Epithelial cell of prostate (primary cell): Measurements from ENCODE around the gene NAA40.
A peak's percentile ranks its signal among the peaks of the same experiment; 100 is the strongest.

Experiments used
- DNase-seq: peaks from one replicate; pipeline ENCODE4 v3.0.0-alpha.2; 2011; ENCODE audit warnings: low read depth, low spot score
- H3K27ac ChIP-seq: fragments of 450-650 bp; 2 replicates; pipeline ENCODE4 v1.5.1; 2017; ENCODE audit warnings: mild to moderate bottlenecking

NAA40 gene

DNA sequence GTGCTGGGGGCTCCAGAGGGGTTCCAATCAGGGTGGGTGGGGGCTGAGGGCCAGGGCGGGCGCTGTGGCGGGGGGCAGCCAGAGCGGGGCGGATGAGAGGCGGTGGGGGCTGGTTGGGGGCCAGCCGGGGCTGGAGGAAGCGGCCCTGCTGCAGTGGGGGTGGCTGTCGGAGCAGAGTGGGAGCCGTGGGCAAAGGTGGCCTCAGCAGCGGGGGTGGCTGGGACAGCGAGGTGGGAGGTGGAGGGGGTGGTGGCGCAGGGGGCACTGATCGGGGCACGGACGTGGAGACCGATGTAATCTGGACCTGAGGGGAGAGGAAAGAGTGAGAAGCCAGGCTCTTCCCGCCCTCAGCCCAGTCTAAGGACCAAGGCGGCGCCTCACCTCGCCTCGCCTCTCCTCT, 26.9 kb upstream of the NAA40 start:
- DNase-seq = no peak
- H3K27ac ChIP-seq = no peak overlapping the region

DNA sequence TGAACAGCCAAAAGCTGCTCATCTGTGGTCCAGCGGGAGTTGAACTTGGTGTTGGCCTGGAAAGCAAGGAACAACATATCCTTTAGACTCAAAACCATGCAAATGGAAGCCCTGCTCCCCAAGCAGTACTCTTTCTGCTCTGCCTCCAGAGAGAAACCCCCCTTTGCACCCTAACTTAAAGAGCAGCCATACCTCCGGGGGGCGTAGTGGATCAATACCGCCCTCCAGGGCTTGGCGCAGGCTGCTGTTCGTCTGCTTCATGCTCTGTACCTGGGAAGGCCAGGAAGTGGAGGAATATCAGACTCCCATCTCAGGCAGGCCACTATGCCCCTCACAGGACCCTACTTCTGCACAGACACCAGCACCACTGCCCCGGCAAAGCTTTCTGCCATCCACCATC, 26.1 kb upstream of the NAA40 start:
- no peak overlapping the region for H3K27ac ChIP-seq
- no peak for DNase-seq

DNA sequence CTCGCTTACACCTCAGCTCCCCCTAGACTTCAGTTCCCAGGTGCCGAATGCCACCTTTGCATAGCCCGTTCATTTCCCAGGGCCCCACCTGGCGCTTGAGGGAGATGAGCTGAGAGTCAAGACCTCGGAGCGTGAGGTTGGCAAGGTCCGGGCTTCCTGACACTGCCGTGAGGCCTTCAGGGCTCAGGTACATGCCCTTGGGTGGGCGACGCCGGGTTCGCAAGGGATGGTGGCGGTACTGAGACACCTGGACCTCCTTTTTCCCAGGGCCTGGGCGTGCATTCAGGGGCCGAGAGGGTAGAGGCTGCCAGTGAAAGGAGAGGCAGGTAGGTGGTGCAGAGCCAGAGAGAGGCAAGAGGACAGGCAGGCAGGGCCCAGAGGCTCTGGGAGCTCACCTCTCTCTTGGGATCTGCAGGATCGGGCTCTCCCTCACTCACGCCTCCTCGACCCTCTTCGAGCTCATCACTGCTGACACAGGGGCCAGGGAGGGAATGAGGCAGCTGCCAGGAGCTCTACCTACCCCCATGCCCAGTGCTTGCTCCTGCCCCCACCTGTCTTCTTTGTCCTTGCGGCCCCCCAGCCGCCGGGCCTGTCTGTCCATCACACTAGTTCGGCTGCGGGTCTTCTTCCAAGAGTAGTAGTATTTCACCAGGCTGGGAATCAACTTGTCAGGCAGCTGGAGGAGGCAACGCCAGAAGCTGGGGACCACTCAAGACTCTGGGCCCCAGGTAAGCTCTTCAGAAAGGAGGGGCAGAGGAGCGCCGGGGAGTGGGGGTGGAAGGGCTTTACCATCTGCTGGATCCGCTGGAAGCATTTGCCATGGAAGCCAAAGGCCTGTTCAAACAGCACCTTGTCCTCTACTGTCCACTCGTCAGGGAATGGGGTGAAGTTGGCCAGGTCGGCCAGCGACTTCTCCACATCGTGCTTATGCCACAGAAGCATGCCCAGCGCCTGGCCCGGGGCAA, 24.7 kb upstream of the NAA40 start:
- H3K27ac ChIP-seq = no peak overlapping the region
- no peak for DNase-seq

DNA sequence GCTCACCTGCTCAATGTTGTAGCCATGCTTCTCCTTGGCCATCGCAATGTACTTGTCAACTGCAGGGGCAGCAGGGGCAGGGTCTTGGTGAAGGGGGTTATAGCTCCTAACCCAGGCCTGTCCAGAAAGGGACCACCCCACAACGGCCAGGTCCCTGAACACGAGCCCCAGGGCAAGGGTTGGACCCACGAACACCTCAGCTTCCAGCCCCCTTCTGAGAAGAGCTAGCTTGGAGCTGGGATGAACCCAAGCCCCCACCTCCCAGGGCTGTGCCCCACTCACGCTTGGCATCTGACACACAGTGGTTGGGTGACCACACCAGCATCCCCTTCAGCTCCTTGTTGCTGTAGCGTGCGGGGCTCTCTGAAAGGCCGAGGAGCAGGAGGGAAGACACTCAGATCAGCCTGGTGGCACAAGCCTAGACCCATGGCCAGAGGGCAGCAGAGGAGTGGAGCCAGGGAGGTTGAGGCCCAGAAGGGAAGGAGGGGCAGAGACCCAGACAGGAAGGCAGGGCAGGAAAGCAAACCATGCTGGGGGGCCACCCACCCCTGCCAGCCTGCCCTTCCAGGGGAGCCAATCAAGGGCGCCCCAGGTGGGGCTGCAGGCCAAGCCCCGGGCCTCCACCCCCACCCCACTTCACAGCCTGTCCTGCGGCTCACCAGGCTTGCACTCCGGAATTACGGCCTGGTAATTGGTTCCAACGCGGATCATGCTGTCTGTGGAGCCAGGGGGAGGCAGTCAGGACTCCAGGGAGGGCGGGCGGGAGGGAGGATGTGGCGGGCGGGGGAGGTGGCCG, 23.7 kb upstream of the NAA40 start:
- DNase-seq = no peak
- no peak overlapping the region for H3K27ac ChIP-seq

DNA sequence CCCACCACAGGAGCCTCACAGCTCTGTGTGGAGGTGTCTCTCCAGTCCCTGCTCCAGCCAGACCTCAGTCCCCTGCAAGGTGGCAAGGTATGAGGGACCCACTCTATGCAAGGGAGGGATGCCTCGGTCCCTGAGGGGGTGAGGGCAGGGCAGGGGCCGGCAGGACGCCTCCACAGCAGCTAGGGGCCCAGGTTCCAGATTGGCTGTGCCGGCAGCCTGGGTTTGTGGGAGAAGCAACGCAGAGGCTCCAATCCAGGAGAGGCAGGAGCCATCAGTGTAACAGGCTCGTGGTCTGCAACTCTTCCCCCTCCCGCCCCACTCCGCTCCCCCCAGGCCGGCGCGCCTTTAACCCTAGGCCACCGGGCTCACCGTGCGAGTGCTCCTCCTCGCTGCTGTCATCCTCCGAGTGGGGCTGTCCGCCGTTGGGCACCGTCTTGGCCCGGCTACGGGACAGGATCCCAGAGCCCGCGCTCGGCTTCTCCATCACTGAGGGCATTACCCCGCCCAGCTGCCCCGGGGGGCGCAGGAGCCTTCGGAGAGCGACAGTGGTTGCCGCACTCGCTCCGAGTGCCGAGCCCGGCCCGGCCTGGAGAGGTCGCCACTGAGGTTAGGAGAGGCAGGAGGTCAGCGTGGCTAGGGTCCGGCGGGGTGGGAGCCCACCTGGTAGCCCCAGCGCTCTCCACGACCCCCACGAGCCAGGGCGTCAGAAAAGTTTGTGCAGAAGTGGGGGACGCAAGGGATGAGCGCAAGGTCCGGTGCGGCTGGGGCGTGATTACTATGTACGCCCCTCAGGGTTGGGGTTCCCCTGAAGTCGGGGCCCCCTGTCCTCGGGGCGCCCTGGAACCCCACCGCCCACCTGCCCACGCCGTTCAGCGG, 22.6 kb upstream of the NAA40 start:
- H3K27ac ChIP-seq = no peak overlapping the region
- no peak for DNase-seq

DNA sequence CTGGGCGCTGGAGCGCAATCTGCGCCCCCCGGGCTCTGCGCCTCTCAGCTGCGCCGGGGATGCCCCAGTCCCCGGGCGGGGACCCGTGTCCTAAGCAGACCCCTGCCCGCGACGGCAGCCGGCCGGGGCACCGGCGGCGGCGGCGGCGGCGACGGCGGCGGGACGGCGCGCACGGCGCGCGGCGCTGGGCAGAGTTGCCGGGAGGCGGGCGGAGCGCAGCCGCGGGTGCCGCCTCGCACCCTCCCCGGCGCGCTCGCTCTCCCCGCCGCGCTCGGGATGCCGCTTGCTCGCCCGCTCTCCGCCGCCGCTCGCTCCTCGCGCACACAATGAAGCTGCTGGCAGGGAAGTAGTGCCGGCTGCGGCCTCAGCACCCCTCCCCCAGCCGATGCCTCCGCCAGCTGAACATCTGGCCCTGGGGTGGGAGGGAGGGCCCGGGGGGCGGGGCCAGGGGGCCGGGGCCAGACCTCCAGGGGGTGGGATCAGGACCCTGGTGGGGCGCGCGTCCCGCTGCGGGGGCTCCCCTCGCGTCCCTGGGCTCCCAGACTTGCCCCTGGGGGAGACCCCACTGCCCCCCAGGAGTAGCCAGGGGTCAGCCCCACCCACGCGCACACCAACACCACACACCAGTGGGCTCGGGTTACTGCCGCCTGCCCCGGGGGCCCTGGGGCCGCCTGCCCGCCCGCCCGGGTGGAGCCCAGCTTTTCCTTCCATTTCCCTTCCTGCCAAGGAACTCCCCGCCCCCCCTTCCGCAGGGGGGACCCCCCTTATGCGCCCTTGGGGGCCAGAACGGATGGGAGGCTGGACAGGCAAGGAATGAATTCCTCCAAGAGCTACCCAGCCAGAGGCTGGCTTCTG, 21.7 kb upstream of the NAA40 start, which contains the start of gene RCOR2:
Gene RCOR2, minus strand, starts transcription at position 328 of the 855 bp plus-strand sequence. CDS start 708 bp downstream, outside the sequence.
- DNase-seq = peak; percentile 24
- no peak within 1 kb of the TSS for H3K27ac ChIP-seq

DNA sequence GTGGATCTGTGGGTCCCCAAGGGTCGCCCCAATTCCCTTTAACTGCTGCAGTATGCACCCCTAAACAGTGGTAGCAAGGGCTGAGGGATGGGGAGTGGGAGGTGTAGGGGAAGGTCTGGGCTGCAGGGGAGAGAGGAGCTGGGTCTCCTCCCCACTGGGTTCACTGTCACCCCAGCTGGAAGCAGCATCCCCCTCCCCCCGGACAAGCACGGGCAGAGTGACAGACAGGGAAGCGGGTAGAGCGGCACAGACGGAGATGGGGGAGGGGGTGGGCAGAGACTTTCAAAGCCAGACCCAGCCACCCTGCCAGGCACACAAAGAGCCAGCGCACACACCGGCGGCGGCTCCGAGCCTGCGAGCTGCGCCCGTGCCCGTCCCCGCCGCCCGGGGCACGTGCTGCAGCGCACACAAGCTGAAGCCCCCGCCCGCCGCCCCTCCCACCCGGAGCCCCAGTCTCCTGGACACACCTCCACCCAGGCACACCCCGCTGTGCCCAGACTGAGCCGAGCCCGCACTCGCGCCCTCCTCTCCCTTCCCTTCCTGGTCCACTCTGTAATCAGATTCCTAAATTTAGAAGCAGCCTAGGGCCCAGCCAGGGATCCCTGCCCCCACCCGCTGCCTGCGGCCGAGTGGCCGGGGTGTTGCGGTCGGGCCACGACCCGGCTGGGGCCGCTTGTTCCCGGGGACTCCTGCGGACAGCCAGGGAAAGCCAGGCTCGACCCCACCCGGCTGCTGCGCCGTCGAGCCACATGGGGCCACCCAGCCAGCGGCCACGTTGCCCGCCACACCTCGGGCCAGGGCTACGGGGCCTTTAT, 20.9 kb upstream of the NAA40 start:
- no peak for DNase-seq
- no peak overlapping the region for H3K27ac ChIP-seq

DNA sequence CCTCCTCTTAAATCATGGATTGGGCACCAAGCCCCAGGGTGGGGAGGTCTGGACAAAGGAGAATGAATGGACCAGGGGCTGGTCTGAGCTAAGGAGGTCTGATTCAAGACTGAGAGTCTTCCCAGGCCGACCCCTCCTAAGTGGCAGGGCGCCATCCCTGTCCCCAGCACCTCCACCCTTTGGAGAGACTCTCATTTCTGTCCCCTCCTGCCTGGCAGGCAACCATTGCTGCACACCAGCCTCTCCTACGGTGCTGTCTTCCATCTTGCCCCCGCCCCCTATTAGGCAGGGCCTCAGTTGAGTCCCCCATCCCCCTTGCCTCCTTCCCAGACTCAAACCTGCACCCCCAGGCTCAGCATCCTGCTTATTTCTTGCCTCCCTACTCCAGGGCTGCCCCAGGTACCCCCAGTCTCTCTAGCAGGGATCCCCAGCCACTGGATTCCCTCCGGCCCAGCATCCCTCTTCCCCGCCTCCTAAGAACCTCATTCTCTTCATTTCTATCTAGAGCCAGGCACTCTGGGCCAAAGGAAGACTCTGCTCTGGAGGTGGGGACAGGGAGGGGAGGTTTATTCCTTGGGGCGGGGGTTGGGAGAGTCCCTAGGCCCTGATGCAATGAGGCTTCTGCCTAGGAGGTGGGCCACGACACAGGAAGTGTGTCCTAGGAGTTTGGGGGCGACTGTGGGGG, 20.2 kb upstream of the NAA40 start:
- DNase-seq = no peak
- no peak overlapping the region for H3K27ac ChIP-seq

DNA sequence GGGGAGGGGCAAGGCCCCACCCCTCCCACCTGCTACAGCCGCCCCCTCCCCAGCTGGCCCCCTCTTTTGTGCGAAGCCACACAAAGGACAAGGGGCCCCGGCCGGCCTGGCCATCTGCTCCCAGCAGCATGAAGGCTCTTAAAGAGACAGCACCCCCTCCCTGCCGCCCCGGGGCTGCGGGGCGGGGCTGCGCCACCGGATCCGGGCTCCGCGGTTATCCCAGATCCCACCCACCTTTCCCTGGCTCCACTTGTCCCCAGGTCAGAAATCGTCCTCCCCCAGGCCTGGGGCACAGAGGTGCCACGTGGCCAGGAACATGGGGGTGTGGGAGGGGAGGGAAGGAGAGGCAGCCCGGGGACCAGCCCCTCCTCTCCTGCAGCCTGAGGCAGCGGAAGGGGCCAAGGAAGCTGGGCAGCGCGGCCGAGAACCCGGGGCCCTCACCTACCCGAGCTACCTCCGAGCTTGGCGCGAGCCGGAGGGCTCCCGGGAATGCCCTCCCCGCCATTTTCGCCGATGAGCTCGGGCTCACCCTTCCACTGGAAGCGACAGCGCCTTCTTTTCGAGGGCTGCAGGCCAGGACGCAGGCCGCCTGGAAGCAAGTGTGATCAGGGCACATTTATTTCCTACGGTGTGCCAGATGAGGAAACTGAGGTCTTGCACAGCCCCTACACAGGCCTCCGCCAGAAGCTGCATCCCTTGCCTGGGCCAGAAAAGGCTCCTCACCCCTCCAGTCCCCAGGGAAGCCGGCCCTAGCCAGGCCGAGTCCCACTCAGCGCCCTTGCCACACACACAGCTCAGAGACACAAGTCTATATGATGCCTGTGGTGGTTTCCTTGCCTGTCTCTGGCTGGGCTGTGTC, 19.3 kb upstream of the NAA40 start:
- no peak overlapping the region for H3K27ac ChIP-seq
- DNase-seq = no peak

DNA sequence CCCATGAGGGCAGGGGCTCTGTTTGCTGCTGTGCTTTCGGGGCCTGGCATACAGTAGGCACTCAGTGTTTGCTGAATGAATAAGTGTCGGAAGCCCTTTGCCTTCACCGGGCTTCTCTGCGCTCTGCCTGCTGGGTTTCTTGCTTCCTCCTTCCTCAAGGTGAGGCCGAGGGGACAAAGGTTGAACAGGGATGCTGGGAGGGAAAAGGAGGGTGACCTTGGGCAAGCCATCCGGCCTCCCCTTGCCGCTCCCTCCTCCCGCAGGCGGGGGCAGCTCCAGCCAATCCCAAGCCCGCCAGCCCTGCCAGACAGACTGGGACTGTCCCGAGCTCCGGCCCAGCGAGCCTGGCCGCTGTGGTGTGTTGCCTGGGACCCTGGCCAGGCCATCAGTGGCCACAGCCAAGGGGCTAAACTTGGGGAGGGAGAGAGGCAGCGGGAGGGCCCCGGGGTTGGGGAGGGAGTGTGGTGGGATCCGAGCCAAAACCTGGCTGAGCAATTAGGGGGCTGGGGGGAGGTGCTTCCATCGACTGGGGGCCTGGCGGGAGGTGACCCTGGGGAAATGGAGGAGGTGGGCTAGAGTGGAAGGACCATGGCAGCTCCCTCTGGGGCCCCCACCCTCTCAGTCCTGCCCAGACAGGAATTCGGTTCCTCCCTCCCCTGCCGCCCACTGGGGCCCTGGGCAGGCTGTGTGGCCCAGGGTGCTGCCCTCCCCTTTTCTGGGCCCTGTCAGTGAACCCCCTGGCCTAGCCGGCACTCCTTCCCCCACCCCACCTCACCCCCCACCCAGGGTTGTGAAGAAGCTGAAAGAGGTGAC, 18.5 kb upstream of the NAA40 start:
- DNase-seq = no peak
- H3K27ac ChIP-seq = no peak overlapping the region

DNA sequence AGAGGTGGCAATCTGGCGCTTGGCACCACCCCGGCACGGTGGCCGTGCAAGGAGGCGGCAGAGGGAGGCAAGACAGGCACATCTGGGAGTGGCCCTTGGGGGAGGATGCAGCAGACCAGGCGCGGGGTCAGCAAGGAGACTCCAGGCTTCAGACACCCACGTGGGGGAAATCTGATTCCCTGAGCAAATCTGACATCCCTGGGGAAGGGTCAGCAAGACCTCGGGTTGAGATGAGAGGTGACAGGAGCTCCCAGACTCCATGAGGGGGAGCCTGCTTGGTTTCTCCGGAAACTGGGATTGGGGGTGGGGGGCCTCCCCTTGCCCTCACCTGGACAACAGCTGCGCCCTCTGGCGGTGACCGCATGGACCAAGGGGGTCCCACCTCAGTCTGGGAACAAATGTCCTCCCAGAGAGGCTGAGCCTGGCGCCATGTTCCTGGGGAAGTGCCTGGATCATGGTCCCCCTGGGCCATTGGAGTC, 17.8 kb upstream of the NAA40 start:
- no peak for DNase-seq
- no peak overlapping the region for H3K27ac ChIP-seq

DNA sequence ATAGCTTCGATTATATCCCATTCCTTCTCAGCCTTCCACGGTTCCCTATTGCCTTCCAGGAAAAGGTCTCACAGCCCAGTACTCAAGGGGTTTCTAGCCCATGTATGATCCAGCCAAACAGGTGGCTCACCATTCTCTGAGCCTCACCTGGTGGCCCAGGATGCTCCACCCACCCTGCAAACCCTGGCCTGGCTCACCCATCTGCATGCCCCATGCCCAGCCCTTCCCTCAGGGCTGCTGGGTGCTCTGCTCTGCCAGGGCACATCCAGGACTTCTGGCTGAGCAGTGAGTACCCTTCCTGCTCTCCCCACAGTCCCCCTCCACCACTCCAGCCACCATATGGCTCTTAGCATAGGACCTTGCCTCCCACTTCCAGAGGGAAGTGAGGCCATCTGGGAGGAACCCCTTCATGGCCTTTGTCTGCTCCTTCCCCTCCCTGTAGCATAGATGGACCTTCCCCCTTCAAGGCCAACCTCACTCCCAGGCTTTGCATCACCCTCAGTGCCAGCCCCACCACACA, 16.1 kb upstream of the NAA40 start:
- no peak for DNase-seq

DNA sequence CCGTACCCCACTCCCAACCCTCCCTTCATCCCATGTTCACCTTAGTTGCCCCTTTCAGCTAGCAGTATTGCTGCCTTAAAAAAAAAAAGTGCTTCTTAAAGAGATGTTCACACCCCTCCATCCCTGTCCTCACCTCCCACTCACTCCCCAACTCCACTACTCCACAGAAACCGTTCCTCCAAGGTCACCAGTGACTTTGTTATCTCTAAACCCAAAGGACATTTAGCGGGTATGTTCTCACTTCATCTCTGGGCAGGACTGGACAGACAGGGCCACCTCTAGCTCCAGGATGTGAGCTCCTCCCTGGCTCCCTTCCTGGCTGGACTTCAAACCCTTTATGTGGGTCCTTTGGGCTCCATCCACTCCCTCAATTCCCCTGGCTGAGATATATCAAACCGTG, 15.5 kb upstream of the NAA40 start:
- no peak overlapping the region for H3K27ac ChIP-seq
- no peak for DNase-seq

More for the DNA sequence above, 16.1 kb upstream of the NAA40 start:
- no peak overlapping the region for H3K27ac ChIP-seq

DNA sequence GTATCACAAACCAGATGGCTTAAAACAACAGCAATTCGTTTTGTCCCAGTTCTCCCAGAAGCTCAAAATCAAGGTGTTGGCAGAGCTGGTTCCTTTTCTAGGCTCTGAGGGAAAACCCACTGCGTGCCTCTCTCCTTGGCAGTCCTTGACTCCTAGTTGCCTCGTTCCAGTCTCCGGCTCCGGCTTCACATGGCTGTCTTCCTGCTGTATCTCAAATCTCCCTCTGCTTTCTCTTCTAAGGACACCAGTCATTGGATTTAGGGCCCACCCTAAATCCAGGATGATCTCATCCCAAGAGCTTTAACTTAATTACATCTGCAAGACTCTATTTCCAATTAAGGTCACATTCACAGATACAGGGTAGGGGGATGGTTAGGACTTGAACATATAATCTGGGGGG, 9.2 kb upstream of the NAA40 start:
- no peak overlapping the region for H3K27ac ChIP-seq
- DNase-seq = no peak

DNA sequence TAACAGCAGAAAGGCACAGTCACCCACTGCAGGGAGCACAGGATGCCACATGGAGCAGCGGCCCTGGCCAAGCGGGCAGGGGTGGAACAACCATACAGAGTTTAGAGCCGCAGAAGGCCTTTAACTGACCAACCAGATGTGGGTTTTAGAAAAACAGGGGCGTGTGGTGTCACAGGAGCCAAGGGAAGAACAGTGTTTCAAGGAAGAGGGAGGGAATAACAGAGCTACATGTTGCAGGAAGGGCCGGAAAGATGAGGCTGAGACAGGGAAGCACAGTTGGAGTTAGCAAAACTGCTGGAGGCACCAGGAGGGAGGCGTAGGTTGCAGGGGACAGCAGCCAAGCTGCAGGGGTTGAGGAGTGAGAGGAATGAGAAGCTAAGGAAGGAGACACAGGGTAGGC, 7.8 kb upstream of the NAA40 start:
- H3K27ac ChIP-seq = no peak overlapping the region
- no peak for DNase-seq

DNA sequence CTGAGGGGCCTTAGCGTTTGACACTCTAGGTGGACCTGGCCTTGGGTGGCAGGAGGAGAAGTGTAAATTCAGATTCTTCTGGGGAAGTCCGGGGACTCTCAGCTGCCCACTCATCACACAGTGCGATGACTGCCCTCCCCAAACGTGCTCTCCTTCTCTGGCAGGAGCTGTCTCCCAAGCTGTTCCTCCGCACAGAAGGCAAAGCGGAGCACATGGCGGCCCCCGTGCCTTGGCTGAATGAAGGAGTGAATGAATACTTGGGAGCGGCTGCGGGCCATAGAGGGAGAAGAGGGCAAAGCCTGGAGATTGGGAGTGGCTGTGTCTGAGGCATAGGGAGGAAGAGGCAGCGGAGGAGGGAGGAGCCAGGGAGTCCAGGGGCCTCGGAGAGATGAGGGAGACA, 6.9 kb upstream of the NAA40 start:
- DNase-seq = no peak
- no peak overlapping the region for H3K27ac ChIP-seq
